ENCODE measurements around the gene FGF9.

- TF ChIP-seq POLR2AphosphoS5 (IDR thresholded peaks at IDR 0.05) = no peak
- no peak for TF ChIP-seq CTCF (IDR thresholded peaks at IDR 0.05 in 8 of 11, conservative IDR thresholded peaks at IDR 0.05 in 3 of 11)
Observed at GRCh38 chr13:21689097-21689496, 18.2 kb downstream of the FGF9 start.

All from spleen (tissue), 7 donors.